CD4-positive, alpha-beta T cell treated with Interleukin-17A for 1 hour (primary cell): ENCODE data around the gene CHL1.
"Not testable (repeated sequence)": the region's sequence is repeated elsewhere in the genome, so short reads cannot be mapped to it uniquely, and the experiment has no call there.

ENCODE experiments used
- DNase-seq: peaks from one replicate; pipeline ENCODE4 v3.0.0-alpha.2; 2020

The CHL1 gene

GRCh38 chr3:339351-339750 is 142.8 kb downstream of the CHL1 start:
- no peak for DNase-seq

GRCh38 chr3:341998-342397 is 145.4 kb downstream of the CHL1 start:
- no peak for DNase-seq

GRCh38 chr3:346186-346585 is 149.6 kb downstream of the CHL1 start:
- no peak for DNase-seq

GRCh38 chr3:347581-347980 is 151.0 kb downstream of the CHL1 start:
- no peak for DNase-seq

- no peak for DNase-seq
These were observed 154.4 kb downstream of the CHL1 start for GRCh38 chr3:350871-351371.

GRCh38 chr3:352599-352998 is 156.0 kb downstream of the CHL1 start:
- no peak for DNase-seq

GRCh38 chr3:353191-353739 is 156.7 kb downstream of the CHL1 start:
- DNase-seq, result no peak

- peak; percentile 21 for DNase-seq
These were observed 157.9 kb downstream of the CHL1 start for GRCh38 chr3:354432-354831.

- no peak for DNase-seq
These were observed 159.1 kb downstream of the CHL1 start for GRCh38 chr3:355622-356021.

GRCh38 chr3:356952-357351 is 160.4 kb downstream of the CHL1 start:
- DNase-seq, result no peak

- no peak for DNase-seq
These were observed 163.1 kb downstream of the CHL1 start for GRCh38 chr3:359672-360071.

GRCh38 chr3:362681-363338 is 166.2 kb downstream of the CHL1 start:
- no peak for DNase-seq

- DNase-seq, result no peak
These were observed 167.7 kb downstream of the CHL1 start for GRCh38 chr3:364287-364686.

- DNase-seq, result no peak
These were observed 168.7 kb downstream of the CHL1 start for GRCh38 chr3:365268-365667.

GRCh38 chr3:366253-366652 is 169.7 kb downstream of the CHL1 start:
- DNase-seq, result not testable (repeated sequence)

- no peak for DNase-seq
These were observed 176.7 kb downstream of the CHL1 start for GRCh38 chr3:373193-373779.

- no peak for DNase-seq
These were observed 177.9 kb downstream of the CHL1 start for GRCh38 chr3:374459-374858.

- no peak for DNase-seq
These were observed 180.6 kb downstream of the CHL1 start for GRCh38 chr3:377158-377561.

- DNase-seq, result no peak
These were observed 184.2 kb downstream of the CHL1 start for GRCh38 chr3:380801-381200.

GRCh38 chr3:385151-385550 is 188.6 kb downstream of the CHL1 start:
- no peak for DNase-seq

GRCh38 chr3:394775-395174 is 198.2 kb downstream of the CHL1 start:
- DNase-seq, result no peak

GRCh38 chr3:396293-396692 is 199.7 kb downstream of the CHL1 start:
- DNase-seq, result no peak

- DNase-seq, result no peak
These were observed 203.1 kb downstream of the CHL1 start for GRCh38 chr3:399647-400046.

- no peak for DNase-seq
These were observed 207.3 kb downstream of the CHL1 start for GRCh38 chr3:403826-404225.

GRCh38 chr3:409011-409410 is 212.4 kb downstream of the CHL1 start:
- no peak for DNase-seq
